ENCODE data around the gene HSFX2.
"Not testable (repeated sequence)": the region's sequence is repeated elsewhere in the genome, so short reads cannot be mapped to it uniquely, and the experiment has no call there.

DNA sequence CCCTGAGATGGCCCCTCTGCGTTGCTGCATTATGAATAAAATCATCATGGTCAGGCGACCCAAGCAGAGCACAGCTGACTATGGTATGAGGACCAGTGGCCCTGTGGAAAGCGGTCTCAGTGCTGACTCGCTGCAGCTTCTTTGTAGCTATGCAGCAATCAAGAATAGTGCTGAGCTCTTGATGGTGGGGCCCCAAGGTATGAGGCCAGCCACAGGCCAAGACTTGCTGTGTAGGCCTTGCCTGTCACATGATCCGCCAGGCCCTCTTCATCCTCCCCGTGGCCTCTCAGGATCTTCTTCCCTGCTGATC, 43.2 kb downstream of the HSFX2 start:
- TF ChIP-seq, protein P1, sequence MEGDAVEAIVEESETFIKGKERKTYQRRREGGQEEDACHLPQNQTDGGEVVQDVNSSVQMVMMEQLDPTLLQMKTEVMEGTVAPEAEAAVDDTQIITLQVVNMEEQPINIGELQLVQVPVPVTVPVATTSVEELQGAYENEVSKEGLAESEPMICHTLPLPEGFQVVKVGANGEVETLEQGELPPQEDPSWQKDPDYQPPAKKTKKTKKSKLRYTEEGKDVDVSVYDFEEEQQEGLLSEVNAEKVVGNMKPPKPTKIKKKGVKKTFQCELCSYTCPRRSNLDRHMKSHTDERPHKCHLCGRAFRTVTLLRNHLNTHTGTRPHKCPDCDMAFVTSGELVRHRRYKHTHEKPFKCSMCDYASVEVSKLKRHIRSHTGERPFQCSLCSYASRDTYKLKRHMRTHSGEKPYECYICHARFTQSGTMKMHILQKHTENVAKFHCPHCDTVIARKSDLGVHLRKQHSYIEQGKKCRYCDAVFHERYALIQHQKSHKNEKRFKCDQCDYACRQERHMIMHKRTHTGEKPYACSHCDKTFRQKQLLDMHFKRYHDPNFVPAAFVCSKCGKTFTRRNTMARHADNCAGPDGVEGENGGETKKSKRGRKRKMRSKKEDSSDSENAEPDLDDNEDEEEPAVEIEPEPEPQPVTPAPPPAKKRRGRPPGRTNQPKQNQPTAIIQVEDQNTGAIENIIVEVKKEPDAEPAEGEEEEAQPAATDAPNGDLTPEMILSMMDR (conservative IDR thresholded peaks at IDR 0.05 in 1 of 2, IDR thresholded peaks at IDR 0.05 in 1 of 2; ENCODE audit: extremely low read depth in 1 of 2, insufficient read depth in 1 of 2, low read depth in 1 of 2, low read length in 2 of 2): not testable (repeated sequence)
- not testable (repeated sequence) for TF ChIP-seq EZH2 (IDR thresholded peaks at IDR 0.05; ENCODE audit: borderline replicate concordance, low read length)
